Activated T-helper 1 cell treated with Interleukin-2 at 50 U/mL for 16 hours (primary cell): ENCODE measurements around the gene OBP2B.

Experiments used
- DNase-seq: peaks from one replicate; pipeline ENCODE4 v3.0.0-alpha.2; 2020; ENCODE audit warnings: low read depth

OBP2B gene

GRCh38 chr9:133167096-133167730, 41.8 kb downstream of the OBP2B start:
- no peak for DNase-seq

GRCh38 chr9:133166392-133166791, 42.7 kb downstream of the OBP2B start:
- DNase-seq, result no peak

- no peak for DNase-seq
Observed at GRCh38 chr9:133165452-133165730, 43.7 kb downstream of the OBP2B start.

- DNase-seq, result no peak
Observed at GRCh38 chr9:133164191-133164590, 44.9 kb downstream of the OBP2B start.

- DNase-seq, result no peak
Observed at GRCh38 chr9:133163504-133164172, 45.4 kb downstream of the OBP2B start, which contains the start of gene GBGT1. TSS of gene GBGT1 (minus strand) at chr9:133163914. CDS start at chr9:133162412, 1,502 bp downstream.

- DNase-seq, result no peak
Observed at GRCh38 chr9:133162861-133163503, 46.1 kb downstream of the OBP2B start.

- no peak for DNase-seq
Observed at GRCh38 chr9:133161547-133161950, 47.5 kb downstream of the OBP2B start.

GRCh38 chr9:133160742-133161546, 48.1 kb downstream of the OBP2B start:
- DNase-seq, result no peak

- no peak for DNase-seq
Observed at GRCh38 chr9:133158695-133159094, 50.4 kb downstream of the OBP2B start.
